GM08714 (cell line): ENCODE results near the gene RPN1.
A peak's percentile ranks its signal among the peaks of the same experiment; 100 is the strongest.
"Not testable (repeated sequence)": the region's sequence is repeated elsewhere in the genome, so short reads cannot be mapped to it uniquely, and the experiment has no call there.

Experiments
- H3K4me3 ChIP-seq: fragments of 200-500 bp; sonication (Bioruptor generic); 2 replicates; pipeline ENCODE4 v1.5.1; 2014; ENCODE audit warnings: mild to moderate bottlenecking, low read length, inconsistent platforms
- ZNF274 ChIP-seq: IDR thresholded peaks from 2 replicates; pipeline ENCODE4 v1.6.1; 2012; ENCODE audit warnings: mild to moderate bottlenecking, low read depth, low read length

Gene RPN1

DNA sequence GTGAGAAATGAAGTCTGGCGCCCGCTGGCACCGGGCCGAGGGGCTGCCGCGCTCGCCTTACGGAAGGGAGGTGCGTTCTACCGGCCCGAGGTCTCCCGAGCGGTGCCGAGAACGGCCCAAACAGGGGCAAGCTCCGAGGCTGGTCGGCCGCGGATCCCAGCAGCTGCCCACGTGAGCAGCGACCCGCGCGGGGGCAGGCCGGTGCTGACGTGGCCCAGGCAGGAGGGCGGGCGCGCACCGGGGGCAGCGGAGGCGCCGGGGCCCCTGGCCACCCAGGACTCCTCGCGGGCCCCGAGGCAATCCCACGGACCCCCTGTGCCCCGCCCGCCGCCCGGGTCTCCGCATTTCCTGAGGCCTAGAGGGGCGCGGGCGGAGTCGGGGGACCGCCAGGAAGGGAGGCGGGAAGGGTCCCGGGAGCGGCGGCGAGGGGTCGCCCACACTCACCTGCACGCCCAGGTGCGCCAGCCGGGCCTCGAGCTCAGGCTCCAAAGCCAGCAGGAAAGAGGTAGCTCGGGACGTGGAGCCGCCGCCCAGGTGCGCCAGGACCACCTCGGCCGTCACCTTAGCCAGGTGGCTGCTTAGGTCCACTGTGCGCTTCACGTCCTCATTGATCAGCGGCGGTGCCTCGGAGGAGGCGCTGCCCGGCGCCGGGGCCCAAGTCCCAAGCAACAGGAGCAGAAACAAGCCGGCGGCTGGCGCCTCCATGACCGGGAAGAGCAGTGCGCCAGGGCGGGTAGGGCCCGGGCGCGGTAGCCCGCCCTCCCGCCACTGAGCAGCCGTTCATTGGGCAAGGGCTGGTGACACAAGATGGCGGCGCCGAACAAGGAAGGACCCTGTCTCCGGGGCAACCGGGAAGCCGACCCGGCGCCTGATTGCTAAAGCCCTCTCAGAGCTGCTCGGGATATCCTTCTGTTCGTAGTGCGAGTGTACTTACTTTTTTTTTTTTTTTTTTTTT is at the start of gene RPN1:
Gene RPN1 (minus strand): TSS at position 723 of the 955 bp plus-strand sequence. CDS start 18 bp downstream, at position 705.
- no peak for TF ChIP-seq ZNF274
- peak within 1 kb of the TSS; percentile 92 for H3K4me3 ChIP-seq

- TF ChIP-seq ZNF274 = no peak
- H3K4me3 ChIP-seq = peak overlapping the region; percentile 50; the same call in 1 of the 2 replicates
These were observed 47.8 kb upstream of the RPN1 start for GRCh38 chr3:128698211-128699047.

GRCh38 chr3:128697341-128697740 is 46.7 kb upstream of the RPN1 start:
- H3K4me3 ChIP-seq = no peak overlapping the region
- TF ChIP-seq ZNF274 = no peak

DNA sequence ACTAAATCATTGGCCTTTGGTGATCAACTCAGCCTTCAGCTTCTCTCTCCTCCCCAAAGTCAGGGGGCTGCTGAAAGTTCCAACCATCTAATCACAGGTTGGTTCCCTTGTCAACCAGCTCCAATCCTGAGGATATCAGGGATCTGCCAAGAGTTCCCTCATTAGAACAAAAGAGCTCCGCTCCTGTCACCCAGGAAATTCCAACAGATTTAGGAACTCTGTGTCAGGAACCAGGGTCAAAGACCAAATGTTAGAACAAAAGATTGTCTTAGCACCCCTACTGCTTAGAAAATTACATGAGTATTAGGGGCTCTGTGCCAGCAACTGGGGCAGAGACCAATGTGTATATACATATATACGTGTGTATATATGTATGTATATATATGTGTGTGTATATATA is 43.1 kb upstream of the RPN1 start:
- no peak for TF ChIP-seq ZNF274
- H3K4me3 ChIP-seq = no peak overlapping the region

GRCh38 chr3:128689060-128689459 is 38.4 kb upstream of the RPN1 start:
- no peak for TF ChIP-seq ZNF274
- H3K4me3 ChIP-seq = no peak overlapping the region

GRCh38 chr3:128686465-128686864 is 35.8 kb upstream of the RPN1 start:
- TF ChIP-seq ZNF274 = no peak
- H3K4me3 ChIP-seq = no peak overlapping the region

- no peak for TF ChIP-seq ZNF274
- no peak overlapping the region for H3K4me3 ChIP-seq
These were observed 34.5 kb upstream of the RPN1 start for GRCh38 chr3:128684986-128685726.

DNA sequence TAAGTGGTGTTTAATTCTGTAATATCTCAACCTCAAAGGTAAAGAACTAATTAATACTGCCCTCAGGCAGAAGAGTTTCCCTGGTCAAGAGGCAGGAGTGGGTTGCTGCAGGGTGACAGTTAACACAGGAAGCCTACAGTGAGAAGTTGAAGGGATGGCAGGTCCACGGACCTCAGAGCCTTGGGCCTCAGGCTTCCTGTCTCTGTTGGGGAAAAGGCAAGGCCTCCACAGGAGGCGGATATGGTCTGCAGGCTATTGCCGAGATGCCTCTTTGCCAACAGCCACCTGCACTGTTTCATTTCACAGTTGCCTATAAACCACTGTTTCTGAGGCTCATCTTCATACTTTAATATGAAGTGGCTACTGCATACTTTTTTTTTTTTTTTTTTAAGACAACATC is 33.3 kb upstream of the RPN1 start:
- no peak for TF ChIP-seq ZNF274
- H3K4me3 ChIP-seq = no peak overlapping the region

GRCh38 chr3:128681369-128681829 is 30.8 kb upstream of the RPN1 start:
- no peak for TF ChIP-seq ZNF274
- peak overlapping the region; percentile 80 for H3K4me3 ChIP-seq

DNA sequence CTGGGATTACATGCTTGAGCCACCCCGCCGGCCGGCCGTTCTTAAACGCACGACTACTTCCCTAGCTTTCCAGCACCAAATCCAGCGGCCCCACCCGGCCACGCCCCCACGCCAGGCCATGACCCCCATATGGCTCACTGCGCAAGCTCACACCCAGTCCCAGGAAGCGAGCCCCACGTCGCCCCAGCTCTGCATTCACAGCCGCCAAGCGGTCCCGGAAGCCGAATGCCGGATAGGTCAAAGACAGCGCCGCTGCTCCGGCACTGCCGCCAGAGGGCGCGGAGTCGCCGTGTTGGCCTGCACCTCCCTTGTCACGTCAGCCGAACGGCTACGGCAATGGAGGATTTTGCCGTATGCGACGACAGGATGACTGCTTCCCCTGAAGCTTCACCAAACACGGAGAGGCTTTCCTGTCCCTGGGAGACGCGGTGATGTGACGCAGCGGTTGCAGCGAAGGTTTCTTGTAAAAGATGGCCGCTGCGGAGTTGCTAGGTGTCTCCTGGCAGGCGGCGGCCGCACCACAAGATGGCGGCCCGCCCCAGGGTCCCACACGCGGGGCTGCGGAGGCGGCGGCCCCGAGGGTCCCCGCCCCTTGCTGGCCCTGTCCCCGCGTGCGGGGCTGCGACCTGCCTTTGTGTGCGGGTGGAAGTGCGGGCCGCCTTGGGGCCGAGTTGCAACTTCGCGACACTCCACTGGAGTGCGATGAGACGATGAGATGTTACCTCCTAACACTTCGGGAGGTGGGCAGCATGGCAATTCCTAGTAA is 30.2 kb upstream of the RPN1 start:
- H3K4me3 ChIP-seq = peak overlapping the region; percentile 80
- no peak for TF ChIP-seq ZNF274

- TF ChIP-seq ZNF274 = no peak
- no peak overlapping the region for H3K4me3 ChIP-seq
These were observed 28.7 kb upstream of the RPN1 start for GRCh38 chr3:128679338-128679737.

DNA sequence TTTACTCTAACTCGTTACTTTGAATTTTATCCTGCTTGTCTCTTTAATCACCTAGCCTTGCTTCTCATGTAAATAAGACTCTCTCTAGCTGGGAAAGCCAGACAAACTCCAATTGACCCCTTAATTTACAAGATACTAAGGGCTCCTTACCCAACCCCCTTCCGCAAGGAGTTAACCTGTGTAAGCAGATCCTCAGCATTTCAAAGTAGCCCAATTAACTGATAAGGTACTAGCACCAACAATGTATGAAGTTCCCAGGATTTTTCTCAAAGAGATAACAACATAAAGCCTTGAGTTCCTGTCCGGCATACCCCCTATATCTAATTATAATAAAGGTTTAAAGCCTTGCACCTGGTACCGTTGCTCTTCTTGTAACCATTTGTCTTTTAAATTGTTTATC is 25.2 kb upstream of the RPN1 start:
- not testable (repeated sequence) for H3K4me3 ChIP-seq

- H3K4me3 ChIP-seq = no peak overlapping the region
- no peak for TF ChIP-seq ZNF274
These were observed 23.7 kb upstream of the RPN1 start for GRCh38 chr3:128674161-128674784.
